ENCODE measurements around the gene USP40.

USP40 gene

GRCh38 chr2:233556881-233557736 lies 9.5 kb downstream of the USP40 start:
- no peak for DNase-seq

- DNase-seq, result no peak
Measured at GRCh38 chr2:233553366-233553765, 13.2 kb downstream of the USP40 start.

GRCh38 chr2:233551491-233551890 lies 15.1 kb downstream of the USP40 start:
- no peak for DNase-seq

GRCh38 chr2:233546774-233547173 lies 19.8 kb downstream of the USP40 start:
- no peak for DNase-seq

- DNase-seq, result no peak
Measured at GRCh38 chr2:233546101-233546500, 20.5 kb downstream of the USP40 start.

- no peak for DNase-seq
Measured at GRCh38 chr2:233544200-233544610, 22.4 kb downstream of the USP40 start.

- DNase-seq, result no peak
Measured at GRCh38 chr2:233542507-233542906, 24.1 kb downstream of the USP40 start.

GRCh38 chr2:233538741-233539140 lies 27.8 kb downstream of the USP40 start:
- DNase-seq, result no peak

- no peak for DNase-seq
Measured at GRCh38 chr2:233535271-233535670, 31.3 kb downstream of the USP40 start.

- no peak for DNase-seq
Measured at GRCh38 chr2:233532971-233533370, 33.6 kb downstream of the USP40 start.

- DNase-seq, result no peak
Measured at GRCh38 chr2:233531955-233532354, 34.6 kb downstream of the USP40 start.

GRCh38 chr2:233530381-233530780 lies 36.2 kb downstream of the USP40 start:
- no peak for DNase-seq

GRCh38 chr2:233528182-233528581 lies 38.4 kb downstream of the USP40 start:
- no peak for DNase-seq

GRCh38 chr2:233525791-233526190 lies 40.8 kb downstream of the USP40 start:
- DNase-seq, result no peak

- no peak for DNase-seq
Measured at GRCh38 chr2:233519787-233520611, 46.6 kb downstream of the USP40 start.

- DNase-seq, result no peak
Measured at GRCh38 chr2:233513953-233514655, 52.5 kb downstream of the USP40 start.

GRCh38 chr2:233503947-233504637 lies 62.5 kb downstream of the USP40 start:
- DNase-seq, result no peak

- DNase-seq, result no peak
Measured at GRCh38 chr2:233503481-233503880, 63.1 kb downstream of the USP40 start.

- no peak for DNase-seq
Measured at GRCh38 chr2:233501198-233502076, 65.1 kb downstream of the USP40 start.

- DNase-seq, result no peak
Measured at GRCh38 chr2:233499928-233500327, 66.7 kb downstream of the USP40 start.

GRCh38 chr2:233498126-233498525 lies 68.5 kb downstream of the USP40 start:
- DNase-seq, result no peak

GRCh38 chr2:233497692-233498091 lies 68.9 kb downstream of the USP40 start:
- no peak for DNase-seq
